WERI-Rb-1 (cell line): ENCODE results near the gene CDT1.

Experiments used
- DNase-seq: peaks from one replicate; pipeline ENCODE4 v3.0.0-alpha.2; 2020
- H3K27ac ChIP-seq: fragments of 250-450 bp; sonication (Bioruptor Pico); 2 replicates; pipeline ENCODE4 v1.5.1; 2020; ENCODE audit warnings: mild to moderate bottlenecking, moderate library complexity
- H3K27me3 ChIP-seq: fragments of 250-450 bp; sonication (Bioruptor Pico); 2 replicates; pipeline ENCODE4 v1.5.1; 2021; ENCODE audit warnings: mild to moderate bottlenecking, low read depth, moderate library complexity; ENCODE audit not compliant: insufficient read depth, severe bottlenecking
- H3K36me3 ChIP-seq: fragments of 250-450 bp; sonication (Bioruptor Pico); 2 replicates; pipeline ENCODE4 v1.5.1; 2020; ENCODE audit warnings: mild to moderate bottlenecking, moderate library complexity
- H3K4me3 ChIP-seq: 2 replicates; pipeline ENCODE4 v1.5.1; 2011; ENCODE audit warnings: low read depth, mild to moderate bottlenecking, control low read depth, low read length
- H3K9me3 ChIP-seq: fragments of 250-450 bp; sonication (Bioruptor Pico); 2 replicates; pipeline ENCODE4 v1.5.1; 2021; ENCODE audit warnings: mild to moderate bottlenecking, moderate library complexity; ENCODE audit not compliant: severe bottlenecking
- TF ChIP-seq, protein P1 (sequence below): IDR thresholded peaks from 2 replicates; pipeline ENCODE4 v1.5.1; 2011; ENCODE audit warnings: low read depth, mild to moderate bottlenecking, control low read depth, inconsistent platforms, low read length

Gene CDT1

DNA sequence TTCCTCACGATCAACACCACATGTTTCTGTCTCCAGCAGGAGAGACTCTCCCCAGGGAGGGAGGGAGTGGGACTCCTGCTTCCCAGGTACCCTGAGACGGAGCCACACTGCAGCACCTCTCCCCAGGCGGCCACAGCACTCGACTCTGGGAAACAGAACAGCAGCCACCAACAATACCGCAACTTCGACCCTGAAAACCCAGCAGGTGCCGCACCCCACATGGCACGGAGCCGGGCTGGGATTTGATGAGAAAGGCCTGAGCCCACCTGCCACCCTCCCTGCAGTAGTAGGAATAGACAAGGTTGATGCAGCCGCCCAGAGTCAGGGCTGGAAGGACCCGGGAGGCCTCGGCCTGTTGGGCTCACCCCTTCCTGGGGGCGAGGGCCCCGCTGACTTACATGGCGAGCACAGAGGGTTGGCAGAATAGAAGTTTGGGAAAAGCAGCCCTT, 38.7 kb downstream of the CDT1 start:
- Histone ChIP-seq H3K36me3 (no peaks in the 10 kb centered on the region), H3K9me3 (no peaks in the 10 kb centered on the region), H3K27me3 (no peaks in the 10 kb centered on the region), H3K4me3 (no peak overlapping the region), H3K27ac (no peak overlapping the region)
- no peak for DNase-seq
- TF ChIP-seq, protein P1, sequence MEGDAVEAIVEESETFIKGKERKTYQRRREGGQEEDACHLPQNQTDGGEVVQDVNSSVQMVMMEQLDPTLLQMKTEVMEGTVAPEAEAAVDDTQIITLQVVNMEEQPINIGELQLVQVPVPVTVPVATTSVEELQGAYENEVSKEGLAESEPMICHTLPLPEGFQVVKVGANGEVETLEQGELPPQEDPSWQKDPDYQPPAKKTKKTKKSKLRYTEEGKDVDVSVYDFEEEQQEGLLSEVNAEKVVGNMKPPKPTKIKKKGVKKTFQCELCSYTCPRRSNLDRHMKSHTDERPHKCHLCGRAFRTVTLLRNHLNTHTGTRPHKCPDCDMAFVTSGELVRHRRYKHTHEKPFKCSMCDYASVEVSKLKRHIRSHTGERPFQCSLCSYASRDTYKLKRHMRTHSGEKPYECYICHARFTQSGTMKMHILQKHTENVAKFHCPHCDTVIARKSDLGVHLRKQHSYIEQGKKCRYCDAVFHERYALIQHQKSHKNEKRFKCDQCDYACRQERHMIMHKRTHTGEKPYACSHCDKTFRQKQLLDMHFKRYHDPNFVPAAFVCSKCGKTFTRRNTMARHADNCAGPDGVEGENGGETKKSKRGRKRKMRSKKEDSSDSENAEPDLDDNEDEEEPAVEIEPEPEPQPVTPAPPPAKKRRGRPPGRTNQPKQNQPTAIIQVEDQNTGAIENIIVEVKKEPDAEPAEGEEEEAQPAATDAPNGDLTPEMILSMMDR, result no peak

DNA sequence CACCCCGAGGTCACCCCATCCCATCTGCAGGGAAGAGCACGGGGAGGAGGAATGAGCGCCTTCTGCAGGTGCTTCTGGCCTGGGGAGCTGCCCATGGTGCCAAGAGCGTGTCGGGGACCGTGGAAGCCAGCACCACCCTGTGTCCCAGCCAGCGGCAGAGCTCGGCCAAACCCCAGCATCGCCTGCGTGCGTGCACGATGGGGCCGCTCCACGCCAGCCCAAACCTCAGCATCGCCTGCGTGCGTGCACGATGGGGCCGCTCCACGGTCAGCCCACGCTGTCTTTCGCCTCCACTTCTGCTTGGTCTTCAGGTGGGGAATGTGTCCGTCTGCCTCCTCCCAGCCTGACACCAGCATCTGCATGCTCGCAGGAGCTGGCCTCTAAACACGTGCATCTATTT, 39.2 kb downstream of the CDT1 start:
- H3K27ac ChIP-seq, result no peak overlapping the region
- no peak for DNase-seq
- H3K27me3 ChIP-seq, result no peaks in the 10 kb centered on the region
- TF ChIP-seq, protein P1, result no peak
- no peaks in the 10 kb centered on the region for H3K9me3 ChIP-seq
- H3K4me3 ChIP-seq, result no peak overlapping the region
- no peaks in the 10 kb centered on the region for H3K36me3 ChIP-seq

GRCh38 chr16:88843256-88843655, 39.7 kb downstream of the CDT1 start:
- no peaks in the 10 kb centered on the region for H3K27me3 ChIP-seq
- DNase-seq, result no peak
- H3K9me3 ChIP-seq, result no peaks in the 10 kb centered on the region

GRCh38 chr16:88844419-88845036, 40.9 kb downstream of the CDT1 start:
- no peaks in the 10 kb centered on the region for H3K27me3 ChIP-seq
- TF ChIP-seq, protein P1, result peak; percentile 38; the same call in 1 of the 2 replicates
- no peak overlapping the region for H3K4me3 ChIP-seq
- no peaks in the 10 kb centered on the region for H3K9me3 ChIP-seq
- H3K36me3 ChIP-seq, result no peaks in the 10 kb centered on the region
- DNase-seq, result no peak
- no peak overlapping the region; the same call in 1 of the 2 replicates for H3K27ac ChIP-seq

More at GRCh38 chr16:88843256-88843655, 39.7 kb downstream of the CDT1 start:
- no peak overlapping the region for H3K27ac ChIP-seq
- no peaks in the 10 kb centered on the region for H3K36me3 ChIP-seq
- H3K4me3 ChIP-seq, result no peak overlapping the region
- TF ChIP-seq, protein P1, result no peak

DNA sequence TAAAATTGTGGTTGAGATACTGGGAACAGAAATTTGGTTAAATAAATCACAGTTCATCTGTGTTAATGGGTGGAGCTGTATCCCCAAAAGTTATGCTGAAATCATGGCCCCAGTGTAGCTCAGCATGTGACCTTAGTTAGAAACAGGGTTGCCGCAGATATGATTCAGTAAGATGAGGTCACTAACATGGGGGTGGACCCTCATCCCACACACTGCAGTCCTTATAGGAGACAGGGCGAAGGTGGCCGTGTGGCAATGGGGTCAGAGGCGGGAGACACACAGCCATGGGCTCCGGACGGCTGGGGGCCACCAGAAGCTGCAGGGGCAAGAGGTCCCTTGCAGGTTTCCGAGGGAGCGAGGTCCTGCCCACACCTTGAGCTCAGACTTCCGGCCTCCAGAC, 42.5 kb downstream of the CDT1 start:
- Histone ChIP-seq H3K9me3 (no peaks in the 10 kb centered on the region), H3K4me3 (no peak overlapping the region), H3K36me3 (no peaks in the 10 kb centered on the region), H3K27me3 (no peaks in the 10 kb centered on the region), H3K27ac (no peak overlapping the region)
- TF ChIP-seq, protein P1, result no peak
- DNase-seq, result no peak

DNA sequence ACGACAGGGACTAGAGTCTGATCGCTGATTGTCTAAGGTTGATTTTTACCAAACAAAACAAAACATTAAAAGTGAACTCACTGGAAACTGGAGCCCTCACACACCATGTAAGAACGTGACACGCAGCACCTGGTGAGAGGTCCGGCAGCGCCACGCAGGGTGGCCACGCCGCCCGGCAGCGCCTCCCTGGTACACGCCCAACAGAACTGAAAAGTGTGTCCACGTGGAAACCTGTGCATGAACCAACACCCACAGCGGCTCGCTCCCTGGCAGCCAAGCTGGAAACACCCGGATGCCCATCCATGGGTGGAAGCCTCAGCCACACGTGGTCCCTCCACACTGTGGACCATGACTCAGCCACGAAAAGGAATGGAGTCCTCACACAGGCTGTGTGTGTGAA, 44.1 kb downstream of the CDT1 start:
- Histone ChIP-seq H3K27me3 (no peaks in the 10 kb centered on the region), H3K27ac (no peak overlapping the region), H3K9me3 (no peaks in the 10 kb centered on the region), H3K36me3 (no peaks in the 10 kb centered on the region), H3K4me3 (no peak overlapping the region)
- TF ChIP-seq, protein P1, result no peak
- no peak for DNase-seq
